RWPE2 (cell line): ENCODE results near the gene PRTFDC1.

Source experiments
- ATAC-seq: fragments of 200-7000 bp; cut with Tn5 transposase; 3 replicates; pipeline ENCODE4 v1.9.1; 2021; ENCODE audit warnings: low read depth
- DNase-seq: peaks from one replicate; pipeline ENCODE4 v3.0.0-alpha.2; 2020; ENCODE audit warnings: low spot score
- H3K27ac ChIP-seq: fragments of 450-650 bp; 2 replicates; pipeline ENCODE4 v1.5.1; 2017; ENCODE audit warnings: mild to moderate bottlenecking; ENCODE audit not compliant: poor library complexity, severe bottlenecking
- H3K27me3 ChIP-seq: fragments of 250-450 bp; sonication (Bioruptor Pico); 2 replicates; pipeline ENCODE4 v1.5.1; 2021; ENCODE audit warnings: mild to moderate bottlenecking, moderate library complexity; ENCODE audit not compliant: insufficient read depth, poor library complexity, severe bottlenecking
- H3K36me3 ChIP-seq: fragments of 250-450 bp; sonication (Bioruptor Pico); 2 replicates; pipeline ENCODE4 v1.5.1; 2020; ENCODE audit warnings: low read depth, mild to moderate bottlenecking, moderate library complexity
- H3K4me1 ChIP-seq: fragments of 250-450 bp; sonication (Bioruptor Pico); 2 replicates; pipeline ENCODE4 v1.5.1; 2021; ENCODE audit warnings: mild to moderate bottlenecking, moderate library complexity; ENCODE audit not compliant: insufficient read depth, poor library complexity, severe bottlenecking
- H3K4me3 ChIP-seq: fragments of 250-450 bp; sonication (Bioruptor Pico); 2 replicates; pipeline ENCODE4 v1.5.1; 2021; ENCODE audit warnings: mild to moderate bottlenecking, moderate library complexity; ENCODE audit not compliant: severe bottlenecking
- H3K9me3 ChIP-seq: fragments of 250-450 bp; sonication (Bioruptor Pico); 2 replicates; pipeline ENCODE4 v1.5.1; 2021; ENCODE audit warnings: mild to moderate bottlenecking, moderate library complexity; ENCODE audit not compliant: severe bottlenecking
- CTCF ChIP-seq: fragments of 450-650 bp; IDR thresholded peaks from one replicate; pipeline ENCODE4 v1.5.1; 2017; ENCODE audit warnings: mild to moderate bottlenecking, moderate library complexity; ENCODE audit not compliant: poor library complexity, severe bottlenecking

The PRTFDC1 gene

GRCh38 chr10:24851629-24852028 is 100.8 kb downstream of the PRTFDC1 start:
- peak; percentile 70 for ATAC-seq
- Histone ChIP-seq H3K36me3 (no peaks in the 10 kb centered on the region), H3K4me3 (no peak overlapping the region), H3K9me3 (no peaks in the 10 kb centered on the region), H3K4me1 (peaks cover 20% of the 10 kb centered on the region), H3K27me3 (no peaks in the 10 kb centered on the region), H3K27ac (no peak overlapping the region)
- TF ChIP-seq CTCF: no peak
- DNase-seq: no peak

GRCh38 chr10:24850727-24851296 is 101.6 kb downstream of the PRTFDC1 start:
- Histone ChIP-seq H3K4me1 (peaks cover 20% of the 10 kb centered on the region), H3K27ac (peak overlapping the region; percentile 67), H3K9me3 (no peaks in the 10 kb centered on the region), H3K4me3 (no peak overlapping the region), H3K27me3 (no peaks in the 10 kb centered on the region), H3K36me3 (no peaks in the 10 kb centered on the region)
- DNase-seq: no peak
- no peak for TF ChIP-seq CTCF
- no peak for ATAC-seq

- ATAC-seq: peak; percentile 91
- H3K36me3 ChIP-seq: no peaks in the 10 kb centered on the region
- H3K27me3 ChIP-seq: no peaks in the 10 kb centered on the region
- peak overlapping the region; percentile 16 for H3K4me3 ChIP-seq
- H3K4me1 ChIP-seq: peaks cover 20% of the 10 kb centered on the region
- peak overlapping the region; percentile 67 for H3K27ac ChIP-seq
- H3K9me3 ChIP-seq: no peaks in the 10 kb centered on the region
- TF ChIP-seq CTCF: no peak
- no peak for DNase-seq
Measured at GRCh38 chr10:24849501-24850299, 102.7 kb downstream of the PRTFDC1 start.

GRCh38 chr10:24849051-24849450 is 103.4 kb downstream of the PRTFDC1 start:
- Histone ChIP-seq H3K27me3 (no peaks in the 10 kb centered on the region), H3K27ac (peak overlapping the region; percentile 67), H3K4me3 (no peak overlapping the region), H3K4me1 (peaks cover 20% of the 10 kb centered on the region), H3K36me3 (no peaks in the 10 kb centered on the region), H3K9me3 (no peaks in the 10 kb centered on the region)
- TF ChIP-seq CTCF: no peak
- ATAC-seq (no peak), DNase-seq (no peak)

GRCh38 chr10:24848195-24848594 is 104.2 kb downstream of the PRTFDC1 start:
- peak overlapping the region; percentile 67 for H3K27ac ChIP-seq
- ATAC-seq: no peak
- H3K9me3 ChIP-seq: no peaks in the 10 kb centered on the region
- no peak for DNase-seq
- H3K4me3 ChIP-seq: no peak overlapping the region
- TF ChIP-seq CTCF: no peak
- no peaks in the 10 kb centered on the region for H3K36me3 ChIP-seq
- H3K4me1 ChIP-seq: peaks cover 20% of the 10 kb centered on the region
- H3K27me3 ChIP-seq: no peaks in the 10 kb centered on the region
